Astrocyte of the spinal cord (primary cell): Measurements from ENCODE around the gene GCNT2.
A peak's percentile ranks its signal among the peaks of the same experiment; 100 is the strongest.

Experiments used
- DNase-seq: peaks from one replicate; pipeline ENCODE4 v3.0.0; 2011; ENCODE audit warnings: low read depth, low spot score
- H3K4me3 ChIP-seq: 2 replicates; pipeline ENCODE4 v1.5.1; 2011; ENCODE audit warnings: low read depth, mild to moderate bottlenecking, low read length, moderate library complexity
- in situ Hi-C: cut with HindIII; loops from 2 replicates; pipeline ENCODE4 v1.10.0; 2017; ENCODE audit warnings: low sequenced_read_pairs
- TF ChIP-seq, protein P1 (sequence below): IDR thresholded peaks from 2 replicates; pipeline ENCODE4 v1.5.1; 2012; ENCODE audit warnings: low read depth, mild to moderate bottlenecking, low read length, inconsistent platforms

Gene GCNT2

DNA sequence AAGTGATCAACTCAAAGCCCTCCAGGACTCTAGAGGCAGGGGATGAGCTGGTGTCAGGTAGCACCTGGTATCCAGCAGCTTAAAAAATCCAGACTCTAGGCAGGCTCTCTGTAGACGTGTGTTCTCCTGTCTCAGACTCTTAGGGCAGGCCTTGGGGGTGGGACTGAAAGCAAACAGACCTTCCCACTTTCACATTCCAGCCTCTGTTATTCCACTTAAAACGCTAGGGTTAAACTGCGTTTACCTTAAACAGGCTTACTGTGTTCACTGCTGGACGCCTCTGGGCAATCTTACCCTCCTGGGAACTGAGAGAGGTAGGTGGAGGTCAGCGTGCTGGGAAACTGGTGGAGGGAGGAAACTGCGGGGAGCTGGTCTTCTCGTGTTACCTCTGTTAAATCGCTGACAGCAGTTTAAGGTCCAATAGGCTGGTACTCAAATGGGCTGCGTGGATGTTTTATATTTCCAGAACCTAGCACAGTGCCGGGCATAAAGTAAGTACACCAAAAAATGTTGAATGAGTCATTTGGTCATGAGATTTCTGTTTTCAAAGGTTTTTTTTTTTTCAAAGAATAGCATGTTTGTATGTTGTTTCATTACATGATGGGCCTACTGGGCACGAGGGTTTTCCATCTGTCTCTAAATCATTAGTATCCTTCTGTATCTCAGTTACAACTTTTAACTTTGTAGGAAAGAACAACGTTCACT lies at the start of gene GCNT2:
Gene GCNT2 (plus strand): TSS at position 248 of the 705 bp plus-strand sequence. CDS start 7,561 bp downstream, outside the sequence.
- in situ Hi-C loops: no loop called here
- peak; percentile 46 for DNase-seq
- H3K4me3 ChIP-seq: no peak within 1 kb of the TSS
- TF ChIP-seq, protein P1, sequence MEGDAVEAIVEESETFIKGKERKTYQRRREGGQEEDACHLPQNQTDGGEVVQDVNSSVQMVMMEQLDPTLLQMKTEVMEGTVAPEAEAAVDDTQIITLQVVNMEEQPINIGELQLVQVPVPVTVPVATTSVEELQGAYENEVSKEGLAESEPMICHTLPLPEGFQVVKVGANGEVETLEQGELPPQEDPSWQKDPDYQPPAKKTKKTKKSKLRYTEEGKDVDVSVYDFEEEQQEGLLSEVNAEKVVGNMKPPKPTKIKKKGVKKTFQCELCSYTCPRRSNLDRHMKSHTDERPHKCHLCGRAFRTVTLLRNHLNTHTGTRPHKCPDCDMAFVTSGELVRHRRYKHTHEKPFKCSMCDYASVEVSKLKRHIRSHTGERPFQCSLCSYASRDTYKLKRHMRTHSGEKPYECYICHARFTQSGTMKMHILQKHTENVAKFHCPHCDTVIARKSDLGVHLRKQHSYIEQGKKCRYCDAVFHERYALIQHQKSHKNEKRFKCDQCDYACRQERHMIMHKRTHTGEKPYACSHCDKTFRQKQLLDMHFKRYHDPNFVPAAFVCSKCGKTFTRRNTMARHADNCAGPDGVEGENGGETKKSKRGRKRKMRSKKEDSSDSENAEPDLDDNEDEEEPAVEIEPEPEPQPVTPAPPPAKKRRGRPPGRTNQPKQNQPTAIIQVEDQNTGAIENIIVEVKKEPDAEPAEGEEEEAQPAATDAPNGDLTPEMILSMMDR: no peak

DNA sequence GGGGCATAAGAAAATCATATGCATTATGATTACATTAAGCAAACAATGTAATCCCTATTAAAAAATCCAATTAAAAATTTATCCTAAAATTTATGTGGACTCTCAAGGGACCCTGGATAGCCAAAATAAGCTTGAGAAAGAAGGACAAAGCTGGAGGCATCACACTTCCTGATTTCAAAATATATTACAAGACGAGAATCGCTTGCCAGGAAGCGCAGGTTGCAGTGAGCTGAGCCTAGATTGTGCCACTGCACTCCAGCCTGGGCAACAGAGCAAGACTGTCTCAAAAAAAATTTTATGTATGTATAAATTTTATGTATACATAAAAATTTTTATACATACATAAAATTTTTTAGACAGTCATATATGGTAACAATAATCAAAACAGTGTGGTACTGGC lies 48.5 kb upstream of the GCNT2 start:
- DNase-seq: no peak
- in situ Hi-C loops: no loop called here
- no peak overlapping the region for H3K4me3 ChIP-seq
- TF ChIP-seq, protein P1: no peak

DNA sequence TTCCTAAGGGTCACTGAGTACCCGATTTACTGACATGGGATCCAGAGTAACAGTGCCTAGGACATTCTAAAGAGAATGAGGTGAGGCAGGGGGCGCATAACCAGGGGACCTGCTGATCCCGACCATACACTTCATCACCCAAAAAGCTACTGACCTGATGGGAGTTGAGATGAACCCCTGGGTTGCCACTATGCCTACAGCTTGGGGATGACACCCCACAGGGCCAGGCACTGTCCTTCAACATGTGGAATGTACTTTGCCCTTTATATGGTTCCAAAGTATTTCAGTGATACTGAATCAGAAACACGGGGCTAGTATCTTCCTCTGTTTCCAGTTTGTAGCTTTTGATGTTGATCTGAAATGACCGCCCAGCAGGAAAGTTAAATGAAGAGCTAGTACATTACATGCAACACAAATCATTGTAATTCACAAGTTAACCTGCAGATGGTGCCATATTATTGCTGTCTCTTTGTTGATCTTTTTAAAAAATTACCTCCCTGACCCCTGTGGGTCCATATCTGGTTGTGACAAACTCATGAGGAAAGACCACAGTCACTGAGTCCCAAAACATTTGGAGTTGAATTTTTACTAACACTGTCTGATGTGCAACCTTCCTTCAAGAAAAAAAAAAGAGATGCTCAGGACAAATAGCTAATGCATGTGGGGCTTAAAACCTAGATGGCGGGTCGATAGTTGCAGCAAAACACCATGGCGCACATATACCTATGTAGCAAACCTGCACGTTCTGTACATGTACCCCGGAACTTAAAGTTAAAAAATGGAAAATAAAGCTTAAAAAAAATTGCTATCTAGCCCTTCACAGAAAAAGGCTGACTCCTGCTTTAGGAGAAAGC lies 42.7 kb upstream of the GCNT2 start:
- no peak overlapping the region for H3K4me3 ChIP-seq
- TF ChIP-seq, protein P1: peak; percentile 52
- DNase-seq: peak; percentile 30
- in situ Hi-C loops: no loop called here

DNA sequence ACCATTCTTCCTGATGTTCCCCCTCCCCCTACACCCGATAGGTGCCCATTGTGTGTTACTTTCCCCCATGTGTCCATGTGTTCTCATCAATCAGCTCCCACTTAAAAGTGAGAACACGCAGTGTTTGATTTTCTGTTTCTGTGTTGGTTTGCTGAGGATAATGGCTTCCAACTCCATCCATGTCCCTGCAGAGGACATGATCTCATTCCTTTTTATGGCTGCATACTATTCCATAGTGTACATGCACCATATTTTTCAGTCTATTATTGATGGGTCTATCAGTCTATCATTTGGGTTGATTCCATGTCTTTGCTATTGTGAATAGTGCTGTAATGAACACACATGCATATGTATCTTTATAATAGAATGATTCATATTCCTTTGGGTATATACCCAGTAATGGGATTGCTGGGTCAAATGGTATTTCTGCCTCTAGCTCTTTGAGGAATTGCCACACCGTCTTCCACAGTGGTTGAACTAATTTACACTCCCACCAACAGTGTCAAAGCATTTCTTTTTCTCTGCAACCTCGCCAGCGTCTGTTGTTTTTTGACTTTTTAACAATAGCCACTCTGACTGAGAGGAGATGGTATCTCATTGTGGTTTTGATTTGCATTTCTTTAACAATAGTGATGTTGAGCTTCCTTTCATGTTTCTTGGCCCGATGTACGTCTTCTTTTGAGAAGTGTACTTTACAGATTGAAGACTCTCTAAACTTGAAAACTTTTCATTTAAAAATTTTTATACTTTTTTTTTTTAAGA lies 41.0 kb upstream of the GCNT2 start:
- no peak overlapping the region for H3K4me3 ChIP-seq
- TF ChIP-seq, protein P1: no peak
- in situ Hi-C loops: no loop called here
- DNase-seq: no peak

GRCh38 chr6:10481101-10481500 lies 40.0 kb upstream of the GCNT2 start:
- in situ Hi-C loops: no loop called here
- TF ChIP-seq, protein P1: no peak
- no peak for DNase-seq

DNA sequence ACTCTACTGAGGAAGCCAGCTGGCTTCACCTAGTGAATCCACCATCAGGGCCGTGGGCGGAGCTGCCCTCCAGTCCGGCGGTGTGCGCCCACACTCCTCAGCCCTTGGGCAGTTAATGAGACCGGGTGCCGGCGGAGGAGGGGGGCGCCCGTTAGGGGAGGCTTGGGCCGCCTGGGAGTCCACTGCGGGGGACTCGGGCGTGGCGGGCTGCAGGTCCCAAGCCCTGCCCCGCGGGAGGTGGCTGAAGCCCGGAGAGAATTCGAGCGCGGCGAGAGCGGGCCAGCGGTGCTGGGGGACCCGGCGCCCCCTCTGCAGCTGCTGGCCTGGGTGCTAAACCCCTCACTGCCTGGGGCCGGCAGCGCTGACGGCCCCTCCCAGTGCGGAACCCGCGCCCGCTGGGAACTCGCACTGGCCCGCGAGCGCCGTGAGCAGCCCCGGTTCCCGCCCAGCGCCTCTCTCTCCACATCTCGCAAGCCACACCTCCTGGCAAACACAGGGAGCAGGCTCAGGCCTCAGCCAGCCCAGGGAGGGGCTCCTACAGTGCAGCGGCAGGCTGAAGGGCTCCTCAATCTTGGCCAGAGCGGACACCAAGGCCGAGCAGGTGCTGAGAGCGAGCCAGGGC lies 38.4 kb upstream of the GCNT2 start:
- in situ Hi-C loops: no loop called here
- H3K4me3 ChIP-seq: no peak overlapping the region
- TF ChIP-seq, protein P1: no peak
- no peak for DNase-seq

More at GRCh38 chr6:10481101-10481500, 40.0 kb upstream of the GCNT2 start:
- H3K4me3 ChIP-seq: no peak overlapping the region
